ENCODE results near the gene PDIA5.

The PDIA5 gene

DNA sequence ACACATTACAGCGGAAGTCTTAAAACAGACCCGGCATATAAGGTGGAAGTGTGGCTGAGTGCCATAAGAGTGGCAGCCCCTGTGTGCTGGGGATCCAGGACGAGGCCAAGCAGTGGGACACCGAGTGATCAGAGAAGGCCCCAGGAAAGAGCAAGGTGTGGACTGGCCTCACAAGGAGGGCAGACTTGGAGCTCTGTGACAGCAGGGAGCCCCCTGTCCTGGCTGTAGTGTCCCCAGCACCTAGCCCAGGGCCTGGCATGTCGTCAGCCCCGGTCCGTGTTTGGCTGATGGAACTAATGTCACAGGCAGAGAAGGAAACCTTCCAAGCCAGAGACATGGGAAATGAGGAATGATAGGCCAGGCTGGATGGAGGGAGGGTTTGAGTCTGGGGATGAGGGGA, 4.8 kb downstream of the PDIA5 start:
- no peak for DNase-seq (ENCODE audit: low spot score)

DNA sequence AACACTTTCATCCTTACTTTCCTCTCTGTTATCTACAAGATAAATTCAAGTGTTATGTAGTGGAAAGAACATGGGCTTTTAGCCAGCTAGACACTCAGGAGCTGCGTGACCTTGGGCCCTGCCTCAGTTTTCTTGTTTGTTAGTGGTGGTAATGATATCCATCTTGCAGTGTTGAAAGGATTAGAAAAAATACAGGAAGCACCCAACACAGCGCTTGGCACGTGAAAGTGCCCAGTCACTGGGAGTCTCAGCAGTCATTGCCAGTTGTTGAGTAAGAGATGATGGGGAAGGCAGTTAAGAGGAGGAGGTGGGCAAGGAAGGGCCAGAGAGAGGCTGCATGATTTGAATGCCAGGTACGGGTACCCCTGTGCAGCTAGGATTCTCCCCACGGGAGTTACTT, 5.3 kb downstream of the PDIA5 start:
- no peak for DNase-seq (ENCODE audit: low spot score)

DNA sequence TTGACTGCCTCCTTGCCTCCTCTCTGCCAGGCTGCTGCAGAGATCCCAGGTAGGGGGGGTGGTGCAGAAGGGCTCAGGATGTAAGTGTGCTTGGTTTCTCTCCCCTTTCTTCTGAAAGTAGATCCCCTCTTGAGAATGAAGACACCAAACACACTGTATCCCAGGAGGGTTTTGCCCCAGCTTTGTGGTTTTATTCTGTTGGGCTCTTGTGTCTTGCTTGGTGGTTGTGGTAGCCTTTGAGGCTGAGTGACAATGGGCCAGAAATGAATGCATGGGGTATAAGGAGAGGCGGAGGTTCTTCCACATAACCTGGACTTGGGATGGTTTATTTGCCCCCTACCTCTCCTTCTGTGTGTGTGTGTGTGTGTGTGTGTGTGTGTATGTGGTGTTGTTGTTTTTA, 5.7 kb downstream of the PDIA5 start:
- DNase-seq (ENCODE audit: low spot score), result no peak

DNA sequence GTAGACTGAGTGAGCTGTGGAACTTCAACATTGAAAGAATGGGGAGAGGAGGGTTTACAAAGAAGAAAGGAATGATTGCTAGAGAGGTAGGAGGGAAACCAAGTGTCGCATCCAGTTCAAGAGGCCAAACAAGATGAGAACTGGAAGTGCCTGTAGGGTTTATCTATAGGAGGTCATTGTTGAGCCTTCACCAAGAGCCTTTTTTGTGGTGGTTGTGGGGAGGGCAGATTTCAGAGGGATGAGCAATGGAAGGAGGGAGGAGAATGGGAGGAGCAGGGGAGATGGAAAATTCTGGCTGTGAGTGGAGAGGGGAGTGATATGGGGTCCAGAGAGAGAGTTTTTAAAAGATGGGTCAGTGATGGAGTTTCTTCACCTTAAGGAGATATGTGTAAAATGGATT, 8.5 kb downstream of the PDIA5 start:
- DNase-seq (ENCODE audit: low spot score), result peak; percentile 77

DNA sequence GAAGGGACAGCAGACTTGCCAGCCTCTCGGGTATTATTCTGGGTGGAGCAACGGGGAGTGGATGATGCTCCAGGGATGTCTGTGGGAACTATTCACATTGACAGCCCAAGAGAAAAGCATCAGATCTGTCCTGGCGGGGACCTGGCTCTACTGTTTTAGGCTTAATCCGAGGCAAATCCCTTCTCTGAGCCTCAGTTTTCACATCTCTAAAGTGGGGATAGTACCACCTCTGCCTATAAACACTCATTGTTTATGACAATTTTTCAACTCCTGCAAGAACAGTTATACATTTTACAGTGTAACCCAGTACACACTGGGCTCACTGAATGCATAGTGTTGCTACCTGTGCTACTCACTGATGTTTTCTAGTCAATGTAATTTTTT, 9.3 kb downstream of the PDIA5 start:
- no peak for DNase-seq (ENCODE audit: low spot score)

DNA sequence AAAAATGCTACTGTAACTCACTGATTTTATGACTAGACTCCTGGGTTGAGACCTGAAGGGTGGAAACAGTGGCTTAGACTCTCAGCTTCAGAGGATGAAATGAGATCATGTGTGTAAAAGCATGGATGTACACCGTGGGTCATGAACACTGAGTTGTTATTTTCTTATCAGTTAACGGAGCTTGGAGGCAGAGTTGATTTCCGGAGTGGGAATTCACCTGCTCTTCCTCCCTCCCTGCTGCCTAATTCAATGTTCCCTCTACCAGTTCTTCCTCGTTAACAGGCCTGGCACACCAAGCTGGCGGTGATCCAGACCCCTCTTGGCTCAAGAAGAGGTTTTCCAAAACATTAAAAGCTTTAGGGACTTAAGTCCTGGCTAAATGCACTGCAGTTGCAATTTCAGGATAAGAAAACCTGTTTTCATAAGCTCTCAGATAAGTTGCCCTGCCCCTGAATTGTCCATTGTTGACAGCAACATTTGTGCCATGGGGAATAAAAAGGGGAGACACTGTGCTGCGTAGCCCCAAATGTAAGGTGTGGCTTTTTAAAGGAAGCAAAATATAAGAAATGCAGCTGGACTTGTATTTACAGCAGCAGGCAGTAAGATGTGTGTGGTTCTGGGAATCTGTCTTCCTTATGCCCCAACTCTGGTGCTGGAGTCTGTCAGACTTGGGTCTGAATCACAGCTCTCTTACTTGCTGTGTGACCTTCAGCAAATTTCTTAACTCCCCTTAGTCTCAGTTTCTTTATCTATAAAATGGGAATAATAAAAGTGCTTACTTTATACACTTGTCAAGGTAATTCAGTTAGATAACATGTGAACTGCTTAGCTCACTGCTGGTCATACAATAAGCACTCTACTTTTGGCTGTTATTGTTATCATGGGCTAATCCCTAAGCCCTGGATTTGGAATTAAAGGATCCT, 9.9 kb downstream of the PDIA5 start:
- no peak for DNase-seq (ENCODE audit: low spot score)

DNA sequence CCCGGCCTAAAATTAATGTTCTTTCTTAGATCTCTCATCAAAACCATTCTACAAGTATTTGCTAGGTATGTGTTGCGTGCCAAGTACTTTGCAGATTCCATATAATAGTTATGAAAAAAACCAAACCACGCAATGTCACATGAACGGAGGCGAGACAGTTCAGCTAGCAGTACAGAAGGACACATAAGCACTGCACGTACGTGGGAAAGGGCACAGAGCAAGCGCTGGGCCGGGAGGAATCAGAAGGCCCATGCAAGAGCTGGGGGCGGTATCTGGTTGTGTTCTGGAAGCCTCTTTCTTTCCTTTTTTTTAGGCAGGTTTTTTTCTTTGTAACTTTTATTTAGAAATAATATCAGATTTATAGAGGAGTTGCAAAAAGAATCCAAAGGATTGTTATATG, 11.3 kb downstream of the PDIA5 start:
- DNase-seq (ENCODE audit: low spot score), result no peak

DNA sequence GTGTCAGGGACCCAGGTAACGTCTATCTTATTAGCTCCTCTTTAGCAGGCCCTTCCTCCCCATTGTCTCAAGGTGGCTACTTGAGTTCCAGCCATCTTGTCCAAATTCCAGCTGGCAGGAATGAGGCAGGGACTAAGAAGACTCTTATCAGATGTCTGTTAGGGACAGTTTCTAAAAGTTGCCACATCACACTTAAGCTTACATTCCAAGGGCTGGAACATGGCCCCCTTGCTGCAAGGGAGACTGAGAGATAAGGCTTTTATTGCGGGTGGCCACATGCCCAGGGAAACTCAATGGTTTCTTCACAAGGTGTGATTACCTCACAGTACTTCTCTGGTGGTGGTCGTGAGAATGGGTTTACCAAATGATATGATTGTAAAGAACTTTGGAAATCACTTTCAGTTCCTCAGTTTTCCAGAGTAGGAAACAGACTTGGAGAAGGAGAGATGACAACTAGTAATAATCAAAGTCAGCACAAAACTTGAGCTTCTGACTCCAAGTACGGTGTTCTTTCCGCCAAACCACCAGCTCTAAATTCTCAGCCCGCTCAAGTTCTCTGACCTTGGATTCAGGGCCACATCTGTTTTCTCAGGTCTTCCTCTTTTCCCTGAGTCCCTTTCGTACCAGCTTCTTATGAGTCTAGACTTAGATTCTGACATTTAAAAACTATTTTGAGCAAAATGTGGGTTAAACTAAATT, 14.2 kb downstream of the PDIA5 start:
- DNase-seq (ENCODE audit: low spot score), result no peak

DNA sequence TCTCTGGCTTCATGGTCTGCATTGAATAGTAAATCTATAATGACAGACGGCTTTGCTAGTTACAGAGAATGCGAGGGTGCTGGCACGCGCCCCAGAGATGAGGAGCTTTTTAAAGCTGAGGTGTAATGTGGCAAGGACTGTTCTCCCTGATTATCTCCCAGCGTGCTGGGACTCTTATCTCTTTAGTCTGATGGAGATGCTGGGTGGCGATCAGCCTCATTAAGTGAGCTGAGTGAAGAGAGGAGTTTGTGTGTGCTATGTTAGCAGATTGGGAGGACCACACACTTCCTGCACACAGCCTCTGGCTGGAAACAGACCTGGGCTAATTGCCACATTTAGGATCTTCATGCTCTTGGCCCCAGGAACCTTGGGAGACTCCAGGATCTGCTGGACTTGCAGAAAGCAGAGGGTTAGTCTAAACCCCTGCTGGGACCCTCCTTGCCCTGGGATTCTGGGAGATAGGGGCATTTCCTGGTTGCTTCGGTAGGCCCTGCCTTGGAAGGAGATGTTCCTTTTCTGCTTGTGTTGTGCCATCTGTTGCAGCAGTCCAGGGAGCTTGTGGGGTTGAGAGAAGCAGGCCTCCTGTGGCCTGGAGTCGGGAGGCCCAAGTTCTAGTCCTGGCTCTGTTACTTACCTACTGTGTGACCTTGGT, 15.0 kb downstream of the PDIA5 start:
- no peak for DNase-seq (ENCODE audit: low spot score)

DNA sequence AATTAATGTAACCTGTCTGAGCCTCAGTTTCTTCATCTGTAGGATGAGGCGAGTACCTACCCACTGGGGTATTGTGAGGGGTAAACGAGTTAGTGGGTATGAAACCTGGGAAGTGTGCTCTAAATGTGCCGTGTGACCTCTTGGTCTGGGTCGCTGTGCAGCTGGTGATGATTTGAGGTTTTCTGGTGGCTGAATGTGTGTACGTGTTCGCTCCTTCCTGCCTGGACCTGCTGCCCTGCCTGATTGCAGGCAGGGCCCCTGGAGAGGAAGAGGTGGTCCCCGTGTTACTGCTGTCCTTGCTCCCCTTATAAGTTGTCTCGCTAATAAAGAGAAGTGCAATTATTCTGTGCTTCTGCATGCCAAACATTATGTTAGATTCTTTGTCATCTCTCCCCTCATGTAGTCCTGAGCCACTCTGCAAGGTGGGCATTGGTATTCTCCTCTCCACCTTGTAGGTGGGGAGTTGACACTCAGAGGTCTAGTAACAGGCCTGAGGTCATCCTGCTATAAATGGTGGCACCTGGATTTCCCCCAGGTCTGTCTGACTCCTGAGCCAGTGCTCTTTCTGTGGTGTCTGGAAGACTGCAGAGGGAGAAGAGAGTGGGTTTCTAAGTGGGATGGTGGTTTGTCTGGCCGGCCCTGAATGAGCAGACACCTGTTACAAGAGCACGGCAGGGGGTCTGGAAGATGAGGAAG, 15.7 kb downstream of the PDIA5 start:
- DNase-seq (ENCODE audit: low spot score), result no peak

DNA sequence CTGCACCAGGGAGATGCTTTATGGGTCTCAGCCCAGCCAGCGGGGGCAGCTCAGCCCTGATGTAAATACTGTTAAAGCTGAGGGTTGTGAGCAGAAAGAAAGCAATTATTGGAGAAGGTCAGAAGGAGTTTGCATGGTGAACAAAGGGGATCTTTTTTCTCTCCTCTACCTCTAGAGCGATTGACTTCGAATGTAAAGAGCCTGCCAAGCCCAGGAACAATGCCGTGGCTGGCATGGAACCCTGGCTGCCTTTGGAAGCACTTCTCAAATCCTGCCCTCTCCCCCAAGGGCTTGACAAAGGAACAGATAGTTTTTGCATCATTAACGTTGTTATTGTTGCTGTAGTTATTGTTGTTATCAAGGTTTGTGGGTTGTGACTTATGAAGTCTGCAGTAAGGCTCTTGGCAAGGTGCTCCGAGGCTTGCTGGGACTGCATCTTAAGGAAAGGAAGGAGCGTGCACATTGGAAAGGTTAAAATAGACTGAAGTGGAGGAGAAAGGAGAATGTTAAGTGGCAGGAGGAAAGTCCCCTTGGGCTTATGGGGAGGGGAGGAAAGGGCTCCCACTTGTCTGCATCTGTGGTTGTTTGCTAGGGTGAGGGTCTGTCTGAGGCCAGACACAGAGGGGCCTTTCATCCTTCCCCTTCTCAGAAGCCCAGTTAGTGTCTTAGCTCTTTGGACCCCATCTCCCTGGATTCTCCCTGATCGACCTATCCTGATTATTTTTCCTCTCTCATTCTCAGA, 16.7 kb downstream of the PDIA5 start:
- DNase-seq (ENCODE audit: low spot score), result peak; percentile 85

DNA sequence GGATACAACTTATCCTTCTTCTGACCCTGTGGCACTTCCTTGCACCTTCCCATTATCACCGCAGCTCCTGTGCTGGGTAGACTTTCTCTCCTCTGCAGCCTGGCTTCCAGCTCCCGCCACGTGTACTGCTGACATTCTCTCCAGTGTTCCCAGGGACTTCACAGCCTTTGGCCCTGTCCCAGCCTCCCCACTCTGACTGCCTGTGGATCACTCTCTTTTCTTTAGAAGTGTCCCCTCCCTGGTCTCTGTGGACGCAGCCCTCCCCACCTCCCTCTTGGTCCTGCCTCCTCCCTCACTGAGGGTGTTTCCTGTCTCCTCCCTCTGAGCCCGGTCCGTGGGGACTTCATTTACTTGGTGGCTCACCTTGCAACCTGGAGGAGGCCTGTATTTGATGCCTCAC, 17.4 kb downstream of the PDIA5 start:
- no peak for DNase-seq (ENCODE audit: low spot score)

DNA sequence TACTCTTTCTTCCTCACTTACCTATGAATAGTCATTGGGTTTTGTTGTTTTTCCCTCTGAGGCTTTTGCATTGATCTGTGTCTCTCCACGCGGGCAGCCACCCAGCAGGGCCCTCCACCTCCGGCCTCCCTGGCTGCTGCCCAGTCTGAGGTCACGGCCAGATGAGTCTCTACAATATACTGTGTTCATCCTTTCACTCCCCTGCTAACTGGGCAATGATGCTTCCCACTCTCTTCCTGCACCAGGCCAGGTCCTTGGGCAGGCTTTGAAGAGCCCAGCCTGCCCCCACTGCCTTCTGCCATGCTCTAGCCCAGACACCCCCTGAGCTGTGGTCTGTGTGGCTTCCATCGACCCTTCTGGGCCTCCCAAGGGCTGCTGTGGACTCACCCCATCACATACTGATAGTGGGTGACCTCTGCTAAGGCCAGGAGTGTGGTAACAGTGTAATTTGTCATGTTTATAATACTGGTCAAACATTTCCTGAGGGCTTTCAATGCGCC, 18.0 kb downstream of the PDIA5 start:
- DNase-seq (ENCODE audit: low spot score), result no peak

DNA sequence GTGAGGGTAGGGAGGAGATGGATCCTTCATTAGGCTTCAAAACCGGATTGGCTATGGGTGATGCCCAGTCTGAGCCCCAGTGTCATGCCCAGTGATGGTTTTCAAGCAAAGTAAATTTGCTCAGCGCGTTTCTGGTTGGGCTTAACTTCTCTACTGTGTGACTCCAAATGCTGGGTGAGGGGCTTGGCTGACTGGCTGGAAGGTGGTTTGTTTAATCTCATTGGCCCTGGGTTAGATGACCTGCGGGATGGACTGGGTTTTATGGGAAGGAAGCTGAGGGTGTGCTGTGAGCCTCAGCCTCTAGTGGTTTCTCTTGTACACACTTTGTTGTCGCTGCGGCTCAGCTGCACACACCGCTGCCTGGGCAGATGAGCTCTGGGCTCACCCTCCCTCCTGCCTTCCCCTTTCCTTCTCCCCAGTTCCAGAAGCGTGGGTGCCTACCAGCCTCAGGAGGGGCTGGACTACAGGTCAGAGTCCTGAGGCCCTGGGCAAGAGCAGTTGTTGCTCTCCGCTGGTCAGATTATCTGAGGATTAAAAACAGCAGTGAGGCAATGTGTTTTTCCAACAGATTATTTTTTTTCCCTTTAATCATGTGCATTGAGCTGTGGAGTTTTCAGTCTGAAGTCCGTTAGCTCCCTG, 18.6 kb downstream of the PDIA5 start:
- DNase-seq (ENCODE audit: low spot score), result no peak

DNA sequence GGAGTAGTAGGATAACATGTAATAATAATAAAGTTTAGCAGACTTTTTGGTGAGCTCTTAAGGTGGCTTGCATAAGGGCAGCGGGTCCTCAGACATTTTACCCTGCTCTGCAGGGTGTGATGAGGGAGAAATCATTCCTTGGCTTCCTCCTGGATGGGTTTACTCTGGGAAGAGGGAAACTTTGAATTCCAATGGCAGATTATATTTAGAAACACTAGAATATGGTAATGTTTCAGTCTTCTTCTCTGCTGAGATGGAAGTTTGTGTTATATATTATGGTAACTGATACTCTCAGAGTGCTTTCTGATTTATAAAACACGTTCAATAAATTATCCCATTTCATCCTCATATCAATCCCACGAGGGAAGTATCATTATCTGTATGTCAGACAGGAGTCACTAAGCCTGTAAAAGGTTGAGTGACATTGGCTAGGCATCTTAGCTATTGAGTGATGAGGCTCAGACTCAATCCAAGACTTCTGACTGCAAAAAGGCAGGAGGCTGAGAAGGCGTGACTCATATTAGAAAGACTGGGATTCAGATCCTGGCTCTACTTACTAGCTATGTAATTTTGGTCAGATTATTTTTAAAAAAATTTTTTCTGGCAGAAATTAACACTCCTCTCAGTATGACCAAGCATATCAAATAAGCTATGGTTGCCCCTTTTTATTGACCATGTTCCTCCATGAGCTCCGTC, 19.3 kb downstream of the PDIA5 start:
- DNase-seq (ENCODE audit: low spot score), result no peak

DNA sequence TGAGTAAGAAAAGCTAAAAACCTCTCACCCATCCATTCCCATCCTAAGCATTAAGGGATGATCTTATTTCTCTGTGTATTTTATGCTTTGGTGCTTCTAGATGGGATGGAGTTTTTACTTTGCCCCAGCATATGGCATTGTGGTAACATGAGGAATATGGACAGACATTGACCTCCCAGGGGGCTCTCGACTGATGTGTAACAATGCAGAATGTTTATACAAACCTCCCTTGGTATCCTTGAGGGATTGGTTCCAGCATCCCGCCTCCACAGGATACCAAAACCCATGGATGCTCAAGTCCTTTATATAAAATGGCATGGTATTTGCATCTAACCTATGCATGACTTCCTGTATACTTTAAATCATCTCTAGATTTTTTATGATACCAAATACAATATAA, 21.6 kb downstream of the PDIA5 start:
- no peak for DNase-seq (ENCODE audit: low spot score)

DNA sequence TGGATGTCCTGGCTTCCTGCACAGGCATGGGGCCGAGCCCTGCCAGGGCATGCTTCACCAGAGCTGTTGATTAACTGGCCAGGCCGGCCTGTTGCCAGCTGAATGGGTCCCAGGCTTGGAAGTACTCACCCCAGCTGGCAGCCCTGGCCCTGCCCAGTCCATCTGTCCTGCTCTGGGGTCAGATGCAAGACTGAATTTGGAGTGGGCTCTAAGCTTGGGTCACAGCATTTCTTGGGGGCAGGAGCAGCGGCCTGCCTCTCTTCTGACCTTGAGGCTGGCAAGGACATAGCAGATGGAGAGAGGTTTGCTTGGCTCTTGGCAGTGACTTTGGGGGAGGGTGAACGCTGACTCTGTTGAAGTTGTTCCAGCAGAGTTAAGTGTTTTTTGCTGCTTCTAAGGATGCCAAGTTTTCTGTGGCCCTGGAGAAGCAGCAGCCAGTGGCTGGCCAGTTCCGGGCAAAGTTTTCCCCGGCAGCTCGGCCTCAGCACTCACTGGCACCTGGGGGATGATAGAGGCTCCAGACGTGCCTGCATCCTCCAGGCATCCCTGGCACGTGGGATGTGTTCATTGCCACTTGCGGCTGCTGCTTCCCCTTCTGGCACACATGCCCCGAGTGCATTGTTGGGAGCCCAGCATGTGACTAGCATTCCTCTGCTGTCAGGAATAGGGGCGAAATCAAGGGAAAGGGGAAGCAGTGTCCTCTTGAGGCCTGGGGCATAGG, 22.9 kb downstream of the PDIA5 start:
- DNase-seq (ENCODE audit: low spot score), result no peak

DNA sequence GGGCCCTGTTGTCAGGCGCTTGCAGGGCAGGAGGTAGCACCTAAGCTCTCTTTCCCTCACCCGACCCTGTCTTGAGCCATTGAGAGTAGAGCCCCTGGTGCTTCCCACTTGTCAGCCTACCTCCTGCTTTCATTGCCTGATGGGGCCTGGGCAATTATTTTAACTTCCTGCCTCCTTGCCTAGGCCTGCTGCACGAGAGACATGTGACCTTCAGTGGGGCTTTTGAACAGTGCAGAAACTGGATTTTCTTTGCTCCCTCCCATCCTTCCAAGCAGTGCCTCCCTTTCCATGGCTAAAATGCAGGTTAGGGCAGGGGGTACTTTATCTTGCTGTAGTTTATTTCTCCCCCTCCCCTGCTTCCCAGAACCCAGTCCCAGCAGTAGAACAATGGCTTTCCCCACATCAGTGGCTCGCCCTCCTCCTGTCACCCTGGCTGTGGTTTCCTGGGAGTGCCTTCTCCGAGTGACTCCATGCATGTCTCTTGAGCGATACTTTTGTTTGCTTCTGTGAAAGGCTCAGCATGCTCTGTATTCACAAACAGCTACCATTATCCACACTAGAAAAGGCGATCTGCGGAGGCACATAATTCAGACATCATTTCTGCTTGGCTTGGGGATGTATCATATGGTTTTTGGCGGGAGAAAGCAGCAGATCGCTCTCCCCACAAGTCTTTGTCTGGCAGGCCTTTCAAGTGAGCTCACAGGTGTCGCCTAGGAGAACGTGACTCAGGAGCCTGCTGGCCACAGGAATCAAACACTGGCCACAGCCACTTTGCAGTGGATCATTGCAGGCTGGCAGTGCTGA, 24.1 kb downstream of the PDIA5 start:
- DNase-seq (ENCODE audit: low spot score), result no peak

DNA sequence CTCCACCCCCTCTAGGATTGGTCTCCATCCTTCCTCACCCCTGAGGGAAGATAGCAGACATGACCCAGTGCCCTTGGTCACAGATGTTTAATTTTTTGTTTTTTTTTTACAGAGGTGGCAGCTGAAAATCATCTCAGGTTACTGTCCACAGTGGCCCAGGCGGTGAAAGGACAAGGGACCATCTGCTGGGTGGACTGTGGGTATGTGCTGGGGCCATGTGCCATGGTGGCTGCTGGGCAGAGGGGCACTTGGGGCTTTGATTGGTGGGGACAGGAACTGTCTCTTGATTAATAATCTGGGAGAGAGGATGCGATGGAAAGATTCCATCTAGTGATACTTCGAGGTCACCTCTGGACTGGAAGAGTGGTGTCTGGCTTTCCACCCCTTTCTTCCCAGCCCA, 25.4 kb downstream of the PDIA5 start:
- DNase-seq (ENCODE audit: low spot score), result no peak
